HepG2 (cell line): ENCODE results near the gene ANKRD40. TPM values are rescaled to one million over a fixed set of nuclear protein-coding genes. Genes with fewer than 3 reads are reported as not detected.

Source experiments
- BRD4 ChIP-seq: sonication (generic); formaldehyde crosslinking; IDR thresholded peaks from 2 replicates; pipeline ENCODE4 v1.4.0; 2020; ENCODE audit warnings: missing genetic modification reagents
- ELF4 ChIP-seq: sonication (generic); formaldehyde crosslinking; IDR thresholded peaks from 2 replicates; pipeline ENCODE4 v1.5.0; 2020; ENCODE audit warnings: missing genetic modification reagents, mild to moderate bottlenecking, moderate library complexity, borderline replicate concordance
- KDM5A ChIP-seq: fragments of 200-600 bp; sonication (generic); IDR thresholded peaks from 2 replicates; pipeline ENCODE4 v1.7.0; 2018; ENCODE audit warnings: antibody characterized with exemption, mild to moderate bottlenecking, low read length, borderline replicate concordance
- KLF11 ChIP-seq: IDR thresholded peaks from 2 replicates; pipeline ENCODE4 v1.6.1; 2016; ENCODE audit warnings: missing compliant biosample characterization
- MAFG ChIP-seq: sonication (generic); formaldehyde crosslinking; IDR thresholded peaks from 2 replicates; pipeline ENCODE4 v1.5.1; 2020; ENCODE audit warnings: mild to moderate bottlenecking, missing genetic modification reagents
- MTF1 ChIP-seq: sonication (generic); formaldehyde crosslinking; IDR thresholded peaks from 2 replicates; pipeline ENCODE4 v1.5.0; 2020; ENCODE audit warnings: missing genetic modification reagents
- NAIF1 ChIP-seq: sonication (generic); formaldehyde crosslinking; IDR thresholded peaks from 2 replicates; pipeline ENCODE4 v1.5.0; 2020; ENCODE audit warnings: mild to moderate bottlenecking, missing genetic modification reagents, borderline replicate concordance
- POGZ ChIP-seq: sonication (generic); formaldehyde crosslinking; IDR thresholded peaks from 2 replicates; pipeline ENCODE4 v1.4.0; 2020; ENCODE audit warnings: mild to moderate bottlenecking, missing genetic modification reagents
- SIX4 ChIP-seq: sonication (generic); formaldehyde crosslinking; IDR thresholded peaks from 2 replicates; pipeline ENCODE4 v1.4.0; 2020; ENCODE audit warnings: missing genetic modification reagents
- SMYD3 ChIP-seq: sonication (generic); formaldehyde crosslinking; IDR thresholded peaks from 2 replicates; pipeline ENCODE4 v1.8.1; 2023; ENCODE audit warnings: mild to moderate bottlenecking, missing genetic modification reagents
- TARDBP ChIP-seq: sonication (generic); formaldehyde crosslinking; IDR thresholded peaks from 2 replicates; pipeline ENCODE4 v1.8.0; 2022; ENCODE audit warnings: mild to moderate bottlenecking, missing genetic modification reagents
- TBP ChIP-seq: sonication (generic); formaldehyde crosslinking; IDR thresholded peaks from 2 replicates; pipeline ENCODE4 v1.5.0; 2020; ENCODE audit warnings: missing genetic modification reagents
- U2AF1 ChIP-seq: fragments of 200-400 bp; formaldehyde crosslinking; optimal IDR thresholded peaks from 2 replicates; pipeline ENCODE3; 2017; ENCODE audit warnings: mild to moderate bottlenecking, low read depth, low read length
- ZNF10 ChIP-seq: sonication (generic); formaldehyde crosslinking; IDR thresholded peaks from 2 replicates; pipeline ENCODE4 v1.4.0; 2020; ENCODE audit warnings: mild to moderate bottlenecking, low read depth, missing genetic modification reagents, borderline replicate concordance
- ZNF256 ChIP-seq: sonication (generic); formaldehyde crosslinking; conservative IDR thresholded peaks from 2 replicates; pipeline ENCODE4 v1.4.0; 2020; ENCODE audit warnings: missing genetic modification reagents
- ZNF354B ChIP-seq: sonication (generic); formaldehyde crosslinking; IDR thresholded peaks from 2 replicates; pipeline ENCODE4 v1.8.0; 2022; ENCODE audit warnings: mild to moderate bottlenecking, missing genetic modification reagents
- ZNF570 ChIP-seq: sonication (generic); formaldehyde crosslinking; IDR thresholded peaks from 2 replicates; pipeline ENCODE4 v1.4.0; 2020; ENCODE audit warnings: mild to moderate bottlenecking, missing genetic modification reagents, borderline replicate concordance
- ZNF7 ChIP-seq: IDR thresholded peaks from 2 replicates; pipeline ENCODE4 v1.6.1; 2016; ENCODE audit warnings: missing biosample characterization, missing genetic modification reagents
- ZNF850 ChIP-seq: sonication (generic); formaldehyde crosslinking; conservative IDR thresholded peaks from 2 replicates; pipeline ENCODE4 v1.9.0; 2021; ENCODE audit warnings: mild to moderate bottlenecking, missing genetic modification reagents
- ZSCAN21 ChIP-seq: sonication (generic); formaldehyde crosslinking; IDR thresholded peaks from 2 replicates; pipeline ENCODE4 v1.8.0; 2022; ENCODE audit warnings: mild to moderate bottlenecking, missing genetic modification reagents, moderate library complexity, borderline replicate concordance
- ZSCAN25 ChIP-seq: sonication (generic); formaldehyde crosslinking; IDR thresholded peaks from 2 replicates; pipeline ENCODE4 v1.8.0; 2022; ENCODE audit warnings: mild to moderate bottlenecking, missing genetic modification reagents
- polyA plus RNA-seq, 8 experiments: library from polyadenylated mRNA; depleted of rRNA in 3 of 8; stranded (reverse) in 7 of 8; unstranded in 1 of 8; fragments of >200 nt; fragmentation: Illumina TruSeq in 4 of 8; extraction: Trizol in 4 of 8; gene quantifications; 2 replicates each; pipeline versions ENCODE4 v1.2.1 to v1.2.3, GENCODE V29; 2011 to 2016; ENCODE audit warnings: low read depth in 4 of 8, missing spikeins in 1 of 8, mixed read lengths in 1 of 8; ENCODE audit not compliant: insufficient read depth in 1 of 8
- total RNA-seq, 5 experiments: library from RNA; depleted of rRNA; stranded (reverse); fragments of >200 nt; fragmentation: Illumina TruSeq; extraction: Trizol; gene quantifications; 2 replicates each; pipeline ENCODE4 v1.2.3, GENCODE V29; 2016; ENCODE audit warnings: low read depth in 1 of 5
- TF ChIP-seq, protein P1 (sequence below): sonication (generic); formaldehyde crosslinking; IDR thresholded peaks from 2 replicates; pipeline ENCODE4 v1.5.1; 2020; ENCODE audit warnings: missing genetic modification reagents, mild to moderate bottlenecking, borderline replicate concordance
- TF ChIP-seq, protein P2 (sequence below): sonication (generic); formaldehyde crosslinking; IDR thresholded peaks from 2 replicates; pipeline ENCODE4 v1.4.0; 2020; ENCODE audit warnings: missing genetic modification reagents

Gene ANKRD40
- total and polyA plus RNA-seq, 2 of the 13 experiments (the other 11 are each of a cell fraction or from before 2014, with no cell fraction given), result 35.0 to 46.4 TPM

DNA sequence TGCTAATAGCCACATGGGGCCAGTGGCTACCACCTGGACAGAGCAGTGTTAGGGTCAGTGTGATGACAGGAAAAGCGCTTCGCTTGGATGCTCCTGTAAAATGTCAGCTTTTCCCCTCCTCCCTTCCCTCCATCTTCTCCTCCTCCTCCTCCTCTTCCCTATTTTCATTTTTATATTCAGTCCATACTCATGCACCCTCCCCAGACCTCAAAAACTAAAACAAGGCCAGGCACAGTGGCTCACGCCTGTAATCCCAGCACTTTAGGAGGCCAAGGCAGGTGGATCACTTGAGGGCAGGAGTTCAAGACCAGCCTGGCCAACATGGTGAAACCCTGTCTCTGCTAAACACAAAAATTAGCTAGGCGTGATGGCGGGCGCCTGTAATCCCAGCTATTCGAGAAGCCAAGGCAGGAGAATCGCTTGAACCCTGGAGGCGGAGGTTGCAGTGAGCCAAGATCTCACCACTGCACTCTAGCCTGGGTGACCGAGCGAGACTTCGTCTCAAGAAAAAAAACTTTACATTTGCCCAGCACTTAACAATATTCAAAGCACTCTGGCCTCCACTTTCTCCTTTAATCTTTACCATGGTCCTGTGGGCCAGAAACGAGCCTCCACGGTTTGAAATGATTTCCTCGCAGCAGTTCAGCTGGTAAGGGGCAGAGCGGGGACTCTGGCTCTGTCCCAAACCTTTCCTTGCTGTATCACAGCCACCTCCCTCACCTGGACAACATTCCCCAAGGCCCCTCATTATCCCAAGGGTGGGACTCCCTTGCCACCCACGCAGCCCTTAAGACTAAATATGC, 21.8 kb downstream of the ANKRD40 start (continued):
- TF ChIP-seq ZNF10 (CRISPR knock-in tag) (no peak), TBP (CRISPR knock-in tag) (no peak), KLF11 (CRISPR knock-in tag) (no peak), ZSCAN21 (CRISPR knock-in tag) (no peak), ZNF570 (CRISPR knock-in tag) (no peak), MAFG (no peak), BRD4 (CRISPR knock-in tag) (no peak), ZNF354B (CRISPR knock-in tag) (0 out of 2 replicates have a peak, but pooled peaks have one; percentile 48), SMYD3 (CRISPR knock-in tag) (no peak), TARDBP (CRISPR knock-in tag) (no peak), MTF1 (CRISPR knock-in tag) (no peak), ZNF850 (CRISPR knock-in tag) (no peak), ZNF256 (CRISPR knock-in tag) (no peak), ZSCAN25 (CRISPR knock-in tag) (no peak), KDM5A (no peak), POGZ (CRISPR knock-in tag) (no peak), NAIF1 (CRISPR knock-in tag) (no peak), ZNF7 (CRISPR knock-in tag) (no peak), ELF4 (CRISPR knock-in tag) (no peak), SIX4 (CRISPR knock-in tag) (no peak), U2AF1 (no peak)
- TF ChIP-seq, protein P1, sequence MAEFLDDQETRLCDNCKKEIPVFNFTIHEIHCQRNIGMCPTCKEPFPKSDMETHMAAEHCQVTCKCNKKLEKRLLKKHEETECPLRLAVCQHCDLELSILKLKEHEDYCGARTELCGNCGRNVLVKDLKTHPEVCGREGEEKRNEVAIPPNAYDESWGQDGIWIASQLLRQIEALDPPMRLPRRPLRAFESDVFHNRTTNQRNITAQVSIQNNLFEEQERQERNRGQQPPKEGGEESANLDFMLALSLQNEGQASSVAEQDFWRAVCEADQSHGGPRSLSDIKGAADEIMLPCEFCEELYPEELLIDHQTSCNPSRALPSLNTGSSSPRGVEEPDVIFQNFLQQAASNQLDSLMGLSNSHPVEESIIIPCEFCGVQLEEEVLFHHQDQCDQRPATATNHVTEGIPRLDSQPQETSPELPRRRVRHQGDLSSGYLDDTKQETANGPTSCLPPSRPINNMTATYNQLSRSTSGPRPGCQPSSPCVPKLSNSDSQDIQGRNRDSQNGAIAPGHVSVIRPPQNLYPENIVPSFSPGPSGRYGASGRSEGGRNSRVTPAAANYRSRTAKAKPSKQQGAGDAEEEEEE (CRISPR knock-in tag), result no peak
- TF ChIP-seq, protein P2, sequence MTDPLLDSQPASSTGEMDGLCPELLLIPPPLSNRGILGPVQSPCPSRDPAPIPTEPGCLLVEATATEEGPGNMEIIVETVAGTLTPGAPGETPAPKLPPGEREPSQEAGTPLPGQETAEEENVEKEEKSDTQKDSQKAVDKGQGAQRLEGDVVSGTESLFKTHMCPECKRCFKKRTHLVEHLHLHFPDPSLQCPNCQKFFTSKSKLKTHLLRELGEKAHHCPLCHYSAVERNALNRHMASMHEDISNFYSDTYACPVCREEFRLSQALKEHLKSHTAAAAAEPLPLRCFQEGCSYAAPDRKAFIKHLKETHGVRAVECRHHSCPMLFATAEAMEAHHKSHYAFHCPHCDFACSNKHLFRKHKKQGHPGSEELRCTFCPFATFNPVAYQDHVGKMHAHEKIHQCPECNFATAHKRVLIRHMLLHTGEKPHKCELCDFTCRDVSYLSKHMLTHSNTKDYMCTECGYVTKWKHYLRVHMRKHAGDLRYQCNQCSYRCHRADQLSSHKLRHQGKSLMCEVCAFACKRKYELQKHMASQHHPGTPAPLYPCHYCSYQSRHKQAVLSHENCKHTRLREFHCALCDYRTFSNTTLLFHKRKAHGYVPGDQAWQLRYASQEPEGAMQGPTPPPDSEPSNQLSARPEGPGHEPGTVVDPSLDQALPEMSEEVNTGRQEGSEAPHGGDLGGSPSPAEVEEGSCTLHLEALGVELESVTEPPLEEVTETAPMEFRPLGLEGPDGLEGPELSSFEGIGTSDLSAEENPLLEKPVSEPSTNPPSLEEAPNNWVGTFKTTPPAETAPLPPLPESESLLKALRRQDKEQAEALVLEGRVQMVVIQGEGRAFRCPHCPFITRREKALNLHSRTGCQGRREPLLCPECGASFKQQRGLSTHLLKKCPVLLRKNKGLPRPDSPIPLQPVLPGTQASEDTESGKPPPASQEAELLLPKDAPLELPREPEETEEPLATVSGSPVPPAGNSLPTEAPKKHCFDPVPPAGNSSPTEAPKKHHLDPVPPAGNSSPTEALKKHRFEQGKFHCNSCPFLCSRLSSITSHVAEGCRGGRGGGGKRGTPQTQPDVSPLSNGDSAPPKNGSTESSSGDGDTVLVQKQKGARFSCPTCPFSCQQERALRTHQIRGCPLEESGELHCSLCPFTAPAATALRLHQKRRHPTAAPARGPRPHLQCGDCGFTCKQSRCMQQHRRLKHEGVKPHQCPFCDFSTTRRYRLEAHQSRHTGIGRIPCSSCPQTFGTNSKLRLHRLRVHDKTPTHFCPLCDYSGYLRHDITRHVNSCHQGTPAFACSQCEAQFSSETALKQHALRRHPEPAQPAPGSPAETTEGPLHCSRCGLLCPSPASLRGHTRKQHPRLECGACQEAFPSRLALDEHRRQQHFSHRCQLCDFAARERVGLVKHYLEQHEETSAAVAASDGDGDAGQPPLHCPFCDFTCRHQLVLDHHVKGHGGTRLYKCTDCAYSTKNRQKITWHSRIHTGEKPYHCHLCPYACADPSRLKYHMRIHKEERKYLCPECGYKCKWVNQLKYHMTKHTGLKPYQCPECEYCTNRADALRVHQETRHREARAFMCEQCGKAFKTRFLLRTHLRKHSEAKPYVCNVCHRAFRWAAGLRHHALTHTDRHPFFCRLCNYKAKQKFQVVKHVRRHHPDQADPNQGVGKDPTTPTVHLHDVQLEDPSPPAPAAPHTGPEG, result peak; percentile 82
